GM21528 (cell line): ENCODE data around the gene SNX11.

Experiments
- ATAC-seq: cut with Tn5 transposase; IDR thresholded peaks from one replicate; pipeline ENCODE4 v1.9.1; 2021; ENCODE audit warnings: mild to moderate bottlenecking, moderate library complexity; ENCODE audit not compliant: unreplicated experiment, low FRiP score

SNX11 gene

DNA sequence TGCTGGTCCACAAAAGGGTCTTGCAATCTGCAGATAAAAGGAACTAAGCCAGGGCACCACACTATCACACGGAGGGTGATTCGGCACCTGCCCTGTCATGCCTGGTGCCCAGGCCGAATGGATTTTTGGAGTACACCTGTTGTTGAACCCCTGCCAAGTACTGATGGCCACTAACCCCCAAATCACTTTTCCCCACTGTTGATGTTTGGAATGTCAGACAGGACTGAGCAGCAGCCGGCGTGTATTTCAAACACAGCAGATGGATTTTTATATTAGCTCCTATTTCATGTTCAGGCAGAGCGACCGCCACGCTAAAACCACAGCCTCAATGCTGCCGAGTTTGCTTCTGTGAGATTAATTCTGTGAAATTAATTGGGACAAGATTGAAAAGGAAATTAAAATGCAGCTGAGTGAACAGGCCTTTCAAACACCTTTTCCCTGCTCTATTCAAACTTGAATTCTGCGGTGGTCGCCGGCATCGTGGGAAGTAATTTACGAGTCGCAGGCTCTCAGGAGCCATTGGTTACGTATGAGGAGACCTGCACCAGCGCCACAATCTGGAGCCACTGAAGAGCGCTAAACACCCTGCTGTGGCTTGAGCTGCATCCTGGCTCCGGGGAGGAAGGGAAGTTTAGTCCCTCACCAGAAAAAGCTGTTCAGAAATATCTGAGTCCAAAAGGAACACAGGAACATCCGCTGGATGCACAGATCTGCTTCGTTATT is 48.5 kb downstream of the SNX11 start:
- ATAC-seq = no peak

DNA sequence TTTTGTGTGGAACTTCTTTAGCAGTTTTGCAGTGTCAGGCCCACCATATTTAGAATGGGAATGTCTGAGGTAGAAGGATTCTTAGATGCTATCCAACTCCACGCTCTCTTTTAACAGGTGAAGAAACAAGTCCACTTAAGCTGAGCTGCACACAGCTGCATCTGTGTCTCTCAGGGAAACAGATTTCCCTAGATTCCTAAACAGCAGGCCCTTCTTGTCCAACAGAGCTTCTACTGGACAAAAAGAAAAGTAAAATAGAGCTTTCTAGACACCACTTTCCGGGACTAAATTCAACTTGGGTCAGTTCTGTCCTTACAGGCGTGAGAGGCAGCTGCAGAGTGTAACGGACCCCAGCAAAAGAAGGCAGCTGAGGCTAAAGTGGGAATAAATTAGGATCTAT is 51.7 kb downstream of the SNX11 start:
- no peak for ATAC-seq

DNA sequence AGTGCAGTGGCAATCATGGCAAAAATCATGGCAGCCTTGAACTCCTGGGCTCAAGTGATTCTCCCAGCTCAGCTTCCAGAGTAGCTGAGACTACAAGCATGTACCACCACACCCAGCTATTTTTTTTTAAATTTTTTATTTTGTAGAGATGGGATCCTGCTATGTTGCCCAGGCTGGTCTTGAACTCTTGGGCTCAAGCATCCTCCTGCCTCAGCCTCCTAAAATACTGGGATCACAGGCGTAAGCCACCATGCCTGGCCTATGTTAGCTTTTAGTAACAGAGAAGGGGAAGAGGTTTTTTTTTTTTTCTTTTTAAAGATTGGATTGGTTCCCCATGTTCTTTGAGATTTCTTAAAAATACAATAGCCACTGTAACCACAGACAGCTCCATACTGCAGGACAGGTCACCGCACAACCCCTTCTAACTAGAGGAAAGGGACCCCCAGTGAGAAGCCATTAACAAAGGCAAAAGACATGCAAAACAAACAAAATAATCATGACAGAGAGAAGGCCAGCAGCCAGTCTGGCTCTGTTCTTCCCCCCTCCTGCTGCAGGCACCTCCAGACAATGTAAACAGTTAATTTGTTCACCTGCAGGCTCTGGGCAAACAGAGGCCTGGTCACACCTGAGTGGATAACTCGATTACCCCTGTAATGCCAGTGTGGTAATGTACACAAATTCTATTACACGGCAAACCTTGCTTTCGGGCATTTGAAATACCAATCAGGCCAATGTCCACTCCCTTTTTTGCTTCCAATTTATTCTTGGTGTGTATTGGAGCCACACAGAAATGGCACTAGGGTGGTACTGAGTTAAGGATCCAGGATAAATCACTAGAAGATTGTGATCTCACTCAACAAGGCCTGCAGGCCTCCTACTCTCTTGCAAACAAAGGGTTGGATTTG is 52.9 kb downstream of the SNX11 start:
- ATAC-seq = no peak

DNA sequence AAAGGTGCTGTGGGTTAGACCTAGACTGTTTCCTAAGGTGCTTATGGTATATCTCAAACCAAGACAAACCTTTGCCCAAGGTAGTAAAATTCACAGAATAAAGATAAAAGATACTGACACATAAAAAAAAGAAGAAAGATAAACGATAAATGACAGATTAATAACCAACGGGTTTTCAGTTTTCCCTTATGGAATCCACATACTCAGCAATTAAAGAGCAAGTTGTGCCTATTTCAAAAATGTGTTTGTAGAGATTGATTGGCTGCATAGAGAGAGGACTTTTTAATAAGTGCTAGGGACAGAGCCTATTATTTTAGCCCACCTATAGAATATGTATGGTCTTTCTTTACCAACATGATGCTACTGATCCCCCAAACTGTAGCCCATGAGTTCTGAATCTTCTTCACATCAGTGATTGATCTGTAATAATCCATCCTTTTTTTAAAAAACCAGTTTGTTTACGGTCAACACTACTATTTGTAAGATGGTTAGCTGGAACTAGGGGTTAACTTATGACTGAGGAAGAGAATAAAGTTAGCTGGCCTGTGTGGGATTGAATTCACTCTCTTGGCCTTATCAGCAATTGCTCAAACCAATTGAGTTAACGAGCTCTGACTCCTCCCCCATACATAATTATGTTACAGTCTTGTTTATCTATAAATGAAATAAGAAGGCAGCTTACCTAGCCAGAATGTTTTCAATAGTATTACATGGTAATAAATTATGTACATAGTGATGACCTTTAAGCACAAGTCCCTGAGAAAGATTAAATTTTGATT is 53.8 kb downstream of the SNX11 start:
- ATAC-seq = no peak

- ATAC-seq = no peak
Measured at GRCh38 chr17:48162306-48162934, 54.9 kb downstream of the SNX11 start.

GRCh38 chr17:48162946-48163506 is 55.5 kb downstream of the SNX11 start:
- ATAC-seq = no peak

DNA sequence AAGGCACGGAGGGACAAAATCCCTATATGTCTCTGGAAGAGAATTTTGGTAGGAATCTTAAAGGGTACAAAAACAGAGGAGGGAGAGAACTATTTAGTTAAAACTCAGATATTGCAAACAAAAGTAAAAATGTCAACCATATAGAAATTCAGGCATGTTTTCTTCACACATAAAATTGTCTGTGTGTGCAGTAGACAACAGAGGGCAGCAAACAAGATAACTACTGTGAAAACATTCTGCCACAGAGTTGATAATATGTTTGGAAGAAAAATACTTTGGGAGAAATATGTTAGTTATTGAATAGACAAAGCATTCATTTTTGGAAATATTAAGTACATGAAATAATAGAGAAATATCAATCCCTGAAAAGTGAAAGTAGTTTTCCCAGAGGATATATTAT is 56.2 kb downstream of the SNX11 start:
- no peak for ATAC-seq

DNA sequence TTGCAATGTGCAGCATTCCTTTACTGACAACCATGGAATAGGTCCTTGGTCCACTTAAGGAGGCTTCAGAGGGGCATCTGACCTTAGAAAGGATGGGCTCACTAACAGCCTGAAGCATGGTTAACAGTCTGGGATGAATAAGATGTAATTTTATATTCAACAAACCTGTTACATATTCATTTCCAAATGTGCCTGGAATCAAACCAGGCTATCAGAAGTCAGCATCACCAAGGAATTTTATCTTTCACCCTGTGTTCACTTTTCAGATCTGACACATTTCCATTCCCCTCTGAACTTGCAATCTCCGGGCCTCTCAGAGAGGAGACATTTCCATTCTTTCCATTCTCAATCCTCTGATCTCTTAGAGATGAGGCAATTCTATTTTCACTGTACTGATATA is 62.4 kb downstream of the SNX11 start:
- no peak for ATAC-seq
